HL-60 (cell line): ENCODE data around the gene ALDH1A1.

Experiments used
- CTCF ChIP-seq: IDR thresholded peaks from one replicate; pipeline ENCODE4 v1.5.1; 2011; ENCODE audit warnings: low read length, control low read depth, inconsistent platforms; ENCODE audit not compliant: insufficient read depth
- GABPA ChIP-seq: IDR thresholded peaks from 2 replicates; pipeline ENCODE4 v1.6.1; 2012; ENCODE audit warnings: low read depth
- POLR2AphosphoS5 ChIP-seq: IDR thresholded peaks from 2 replicates; pipeline ENCODE4 v1.6.1; 2012; ENCODE audit warnings: low read depth
- REST ChIP-seq: IDR thresholded peaks from 2 replicates; pipeline ENCODE4 v1.6.1; 2012; ENCODE audit warnings: low read depth; ENCODE audit not compliant: insufficient replicate concordance
- SPI1 ChIP-seq: IDR thresholded peaks from 2 replicates; pipeline ENCODE4 v1.6.1; 2012; ENCODE audit warnings: low read depth, mild to moderate bottlenecking, borderline replicate concordance

DNA sequence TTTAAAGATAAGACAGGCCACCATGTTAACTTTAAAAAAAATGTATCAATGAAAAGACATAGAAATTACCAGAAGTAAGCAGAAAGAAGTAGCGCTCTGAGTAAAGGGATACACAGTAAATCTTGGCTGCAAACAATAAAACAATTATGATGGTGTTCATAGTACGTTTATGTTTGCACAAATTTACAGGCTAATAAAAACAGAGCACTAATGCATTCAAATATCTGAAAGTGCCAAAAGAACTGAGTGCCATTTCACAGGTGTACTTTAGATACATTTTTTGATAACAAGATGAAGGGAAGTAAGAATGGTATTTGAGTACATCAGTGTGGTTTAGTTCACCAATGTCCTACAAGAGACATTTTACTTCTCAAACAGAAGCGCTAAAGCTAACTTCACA lies 32.9 kb upstream of the ALDH1A1 start:
- TF ChIP-seq GABPA (no peak), POLR2AphosphoS5 (no peak), CTCF (no peak), REST (no peak), SPI1 (no peak)
